Endodermal cell (in vitro differentiated cells): ENCODE measurements around the gene SPDYE4. TPM values are rescaled to one million over a fixed set of nuclear protein-coding genes. Genes with fewer than 3 reads are reported as not detected.

Source experiments
- DNase-seq: peaks from one replicate; pipeline ENCODE4 v3.0.0-alpha.2; 2017
- H3K27ac ChIP-seq: 2 replicates; pipeline ENCODE4 v1.5.1; 2013; ENCODE audit warnings: mild to moderate bottlenecking, low read depth, low read length, moderate library complexity
- H3K27me3 ChIP-seq: 2 replicates; pipeline ENCODE4 v1.6.1; 2013; ENCODE audit warnings: mild to moderate bottlenecking, low read length, moderate library complexity; ENCODE audit not compliant: insufficient read depth, control insufficient read depth, poor library complexity, severe bottlenecking
- H3K36me3 ChIP-seq: 2 replicates; pipeline ENCODE4 v1.7.0; 2013; ENCODE audit warnings: mild to moderate bottlenecking, low read length, moderate library complexity; ENCODE audit not compliant: control insufficient read depth, insufficient read depth
- H3K4me1 ChIP-seq: one replicate; pipeline ENCODE4 v1.7.0; 2013; ENCODE audit warnings: low read length; ENCODE audit not compliant: control insufficient read depth, insufficient read depth
- H3K4me3 ChIP-seq: 2 replicates; pipeline ENCODE4 v1.5.1; 2013; ENCODE audit warnings: mild to moderate bottlenecking, low read length, moderate library complexity
- H3K9ac ChIP-seq: 2 replicates; pipeline ENCODE4 v1.6.1; 2013; ENCODE audit warnings: mild to moderate bottlenecking, low read length, moderate library complexity; ENCODE audit not compliant: poor library complexity, severe bottlenecking; ENCODE audit errors: extremely low read depth
- H3K9me3 ChIP-seq: 2 replicates; pipeline ENCODE4 v1.6.1; 2013; ENCODE audit warnings: mild to moderate bottlenecking, low read length, moderate library complexity; ENCODE audit not compliant: control insufficient read depth
- H3K27ac Mint-ChIP-seq: 2 replicates; pipeline ENCODE4 v1.8.0; 2020; ENCODE audit warnings: mixed read lengths
- H3K27me3 Mint-ChIP-seq: 2 replicates; pipeline ENCODE4 v1.8.0; 2021; ENCODE audit warnings: mild to moderate bottlenecking, mixed read lengths; ENCODE audit not compliant: insufficient read depth
- H3K36me3 Mint-ChIP-seq: 2 replicates; pipeline ENCODE4 v1.8.0; 2020; ENCODE audit warnings: low read depth, mixed read lengths
- H3K4me1 Mint-ChIP-seq: 2 replicates; pipeline ENCODE4 v1.8.0; 2020; ENCODE audit warnings: mixed read lengths
- H3K4me3 Mint-ChIP-seq: 2 replicates; pipeline ENCODE4 v1.8.0; 2020; ENCODE audit warnings: mild to moderate bottlenecking, moderate library complexity, mixed read lengths
- H3K9me3 Mint-ChIP-seq: 2 replicates; pipeline ENCODE4 v1.8.0; 2020; ENCODE audit warnings: mild to moderate bottlenecking, mixed read lengths
- CTCF ChIP-seq: fragments of 200-600 bp; sonication (generic); conservative IDR thresholded peaks from 2 replicates; pipeline ENCODE4 v1.5.0; 2021; ENCODE audit warnings: antibody characterized with exemption, mild to moderate bottlenecking
- WGBS, 2 experiments: methylation state at CpG; one replicate each; pipeline versions ENCODE4 v1.1.5 to v1.1.7; 2013; ENCODE audit warnings: missing lambda C conversion rate in 2 of 2, mixed read lengths in 1 of 2; ENCODE audit not compliant: insufficient coverage in 1 of 2, insufficient read length in 1 of 2; 5-methylcytosine and 5-hydroxymethylcytosine counted together
- total RNA-seq, 2 donors: library from RNA; stranded (reverse); fragmentation: NEBNext Ultra II Directional in 1 of 2; extraction: Animal tissue kit (Norgen Biotek cat#: 25700) in 1 of 2; gene quantifications; 2 replicates in 1 of 2; 3 replicates in 1 of 2; pipeline ENCODE4 v1.2.1, GENCODE V29; 2021

SPDYE4 gene
- total RNA-seq, 2 donors from 2014 or later, result not detected

- peak overlapping the region; percentile 68 for H3K4me3 Mint-ChIP-seq
- H3K27ac Mint-ChIP-seq, result no peak overlapping the region
- Histone ChIP-seq H3K9ac (no peak overlapping the region), H3K4me3 (no peak overlapping the region), H3K9me3 (no peaks in the 10 kb centered on the region), H3K27me3 (peaks cover 23% of the 10 kb centered on the region), H3K27ac (no peak overlapping the region), H3K4me1 (no peaks in the 10 kb centered on the region), H3K36me3 (no peaks in the 10 kb centered on the region)
- 82 to 86% methylated on average over 14 of the region's 14 CpGs for WGBS, 2 experiments
- DNase-seq, result peak; percentile 36
- peaks cover 8% of the 10 kb centered on the region for H3K4me1 Mint-ChIP-seq
- H3K36me3 Mint-ChIP-seq, result no peaks in the 10 kb centered on the region
- H3K27me3 Mint-ChIP-seq, result peaks cover 39% of the 10 kb centered on the region
- TF ChIP-seq CTCF, result no peak
- peaks cover 2% of the 10 kb centered on the region for H3K9me3 Mint-ChIP-seq
Measured at GRCh38 chr17:8797621-8798175, 39.4 kb upstream of the SPDYE4 start.

GRCh38 chr17:8794636-8795035 lies 36.3 kb upstream of the SPDYE4 start:
- Histone ChIP-seq H3K36me3 (no peaks in the 10 kb centered on the region), H3K4me3 (no peak overlapping the region), H3K27ac (no peak overlapping the region), H3K9ac (no peak overlapping the region), H3K9me3 (peaks cover 16% of the 10 kb centered on the region), H3K4me1 (peaks cover 6% of the 10 kb centered on the region), H3K27me3 (peaks cover 23% of the 10 kb centered on the region)
- DNase-seq, result no peak
- Mint-ChIP-seq H3K4me1 (peaks cover 14% of the 10 kb centered on the region), H3K36me3 (peaks cover 5% of the 10 kb centered on the region), H3K9me3 (peaks cover 17% of the 10 kb centered on the region), H3K27ac (no peak overlapping the region), H3K27me3 (peaks cover 32% of the 10 kb centered on the region), H3K4me3 (no peak overlapping the region)
- no peak for TF ChIP-seq CTCF
- 87 to 91% methylated on average over 4 to 7 of the region's 7 CpGs for WGBS, 2 experiments

GRCh38 chr17:8793649-8794048 lies 35.3 kb upstream of the SPDYE4 start:
- H3K27me3 Mint-ChIP-seq, result peaks cover 28% of the 10 kb centered on the region
- H3K4me3 Mint-ChIP-seq, result no peak overlapping the region
- no peak for DNase-seq
- TF ChIP-seq CTCF, result no peak
- peaks cover 20% of the 10 kb centered on the region for H3K4me1 Mint-ChIP-seq
- peaks cover 17% of the 10 kb centered on the region for H3K9me3 Mint-ChIP-seq
- H3K27me3 ChIP-seq, result peaks cover 21% of the 10 kb centered on the region
- no peaks in the 10 kb centered on the region for H3K36me3 ChIP-seq
- no peak overlapping the region for H3K27ac Mint-ChIP-seq
- peaks cover 16% of the 10 kb centered on the region for H3K9me3 ChIP-seq
- no peak overlapping the region for H3K9ac ChIP-seq
- no peak overlapping the region for H3K27ac ChIP-seq
- H3K4me3 ChIP-seq, result no peak overlapping the region
- WGBS, 2 experiments, result 94 to 100% methylated on average over 2 of the region's 2 CpGs
- H3K36me3 Mint-ChIP-seq, result peaks cover 5% of the 10 kb centered on the region
- peaks cover 14% of the 10 kb centered on the region for H3K4me1 ChIP-seq
